ENCODE results near the gene SPPL2B. TPM values are rescaled to one million over a fixed set of nuclear protein-coding genes. Genes with fewer than 3 reads are reported as not detected.
A peak's percentile ranks its signal among the peaks of the same experiment; 100 is the strongest.

SPPL2B gene
- polyA plus RNA-seq, 2 donors, result 27.4 to 59.1 TPM

- H3K36me3 ChIP-seq (ENCODE audit: control insufficient read depth in 2 of 2, insufficient read depth in 2 of 2, low read length in 1 of 2), result no peaks in the 10 kb centered on the region
- peaks cover 0 to 9% of the 10 kb centered on the region in 2 donors for H3K27me3 ChIP-seq (ENCODE audit: control insufficient read depth in 1 of 2, insufficient read depth in 2 of 2, low read length in 2 of 2)
- no peak overlapping the region for H3K4me3 ChIP-seq (ENCODE audit: low read depth in 1 of 2, low read length in 2 of 2)
- H3K9me3 ChIP-seq (ENCODE audit: control insufficient read depth in 2 of 2, insufficient read depth in 1 of 2, low read depth in 1 of 2, low read length in 1 of 2), result no peaks in the 10 kb centered on the region
- H3K4me1 ChIP-seq (ENCODE audit: control insufficient read depth in 2 of 2, insufficient read depth in 2 of 2, low read length in 1 of 2), result peaks cover 0 to 15% of the 10 kb centered on the region in 2 donors
- WGBS, 2 donors, result 80 to 84% methylated on average over 16 to 17 of the region's 17 CpGs
- no peak overlapping the region for H3K27ac ChIP-seq (ENCODE audit: low read depth in 2 of 2, low read length in 1 of 2)
Measured at GRCh38 chr19:2288338-2288817, 40.1 kb upstream of the SPPL2B start.

GRCh38 chr19:2288818-2289713, 39.4 kb upstream of the SPPL2B start:
- Histone ChIP-seq H3K27me3 (ENCODE audit: control insufficient read depth in 1 of 2, insufficient read depth in 2 of 2, low read length in 2 of 2) (peaks cover 0 to 9% of the 10 kb centered on the region in 2 donors), H3K4me1 (ENCODE audit: control insufficient read depth in 2 of 2, insufficient read depth in 2 of 2, low read length in 1 of 2) (peaks cover under 1 to 15% of the 10 kb centered on the region in 2 donors), H3K9me3 (ENCODE audit: control insufficient read depth in 2 of 2, insufficient read depth in 1 of 2, low read depth in 1 of 2, low read length in 1 of 2) (no peaks in the 10 kb centered on the region), H3K4me3 (ENCODE audit: low read depth in 1 of 2, low read length in 2 of 2) (no peak overlapping the region), H3K36me3 (ENCODE audit: control insufficient read depth in 2 of 2, insufficient read depth in 2 of 2, low read length in 1 of 2) (no peaks in the 10 kb centered on the region), H3K27ac (ENCODE audit: low read depth in 2 of 2, low read length in 1 of 2) (peak overlapping the region in 1 of 2 donors; percentile 38)
- 50 to 52% methylated on average over 28 of the region's 28 CpGs for WGBS, 2 donors

- Histone ChIP-seq H3K27me3 (ENCODE audit: control insufficient read depth in 1 of 2, insufficient read depth in 2 of 2, low read length in 2 of 2) (peaks cover 0 to 9% of the 10 kb centered on the region in 2 donors), H3K36me3 (ENCODE audit: control insufficient read depth in 2 of 2, insufficient read depth in 2 of 2, low read length in 1 of 2) (no peaks in the 10 kb centered on the region), H3K27ac (ENCODE audit: low read depth in 2 of 2, low read length in 1 of 2) (peak overlapping the region in 1 of 2 donors; percentile 28), H3K4me3 (ENCODE audit: low read depth in 1 of 2, low read length in 2 of 2) (peak overlapping the region; percentile 2 to 44), H3K4me1 (ENCODE audit: control insufficient read depth in 2 of 2, insufficient read depth in 2 of 2, low read length in 1 of 2) (peaks cover 4 to 15% of the 10 kb centered on the region in 2 donors), H3K9me3 (ENCODE audit: control insufficient read depth in 2 of 2, insufficient read depth in 1 of 2, low read depth in 1 of 2, low read length in 1 of 2) (no peaks in the 10 kb centered on the region)
- WGBS, 2 donors, result 2% methylated on average over 63 to 74 of the region's 74 CpGs
Measured at GRCh38 chr19:2289714-2290435, 38.6 kb upstream of the SPPL2B start.

- Histone ChIP-seq H3K4me1 (ENCODE audit: control insufficient read depth in 2 of 2, insufficient read depth in 2 of 2, low read length in 1 of 2) (peaks cover 5 to 15% of the 10 kb centered on the region in 2 donors), H3K36me3 (ENCODE audit: control insufficient read depth in 2 of 2, insufficient read depth in 2 of 2, low read length in 1 of 2) (no peaks in the 10 kb centered on the region), H3K27me3 (ENCODE audit: control insufficient read depth in 1 of 2, insufficient read depth in 2 of 2, low read length in 2 of 2) (peaks cover 0 to 9% of the 10 kb centered on the region in 2 donors), H3K4me3 (ENCODE audit: low read depth in 1 of 2, low read length in 2 of 2) (peak overlapping the region; percentile 2 to 44), H3K27ac (ENCODE audit: low read depth in 2 of 2, low read length in 1 of 2) (peak overlapping the region in 1 of 2 donors; percentile 28), H3K9me3 (ENCODE audit: control insufficient read depth in 2 of 2, insufficient read depth in 1 of 2, low read depth in 1 of 2, low read length in 1 of 2) (no peaks in the 10 kb centered on the region)
- WGBS, 2 donors, result 2 to 3% methylated on average over 64 to 82 of the region's 82 CpGs
Measured at GRCh38 chr19:2290441-2291184, 37.9 kb upstream of the SPPL2B start.

- peaks cover 0 to 9% of the 10 kb centered on the region in 2 donors for H3K27me3 ChIP-seq (ENCODE audit: control insufficient read depth in 1 of 2, insufficient read depth in 2 of 2, low read length in 2 of 2)
- H3K9me3 ChIP-seq (ENCODE audit: control insufficient read depth in 2 of 2, insufficient read depth in 1 of 2, low read depth in 1 of 2, low read length in 1 of 2), result no peaks in the 10 kb centered on the region
- peak overlapping the region; percentile 2 to 44 for H3K4me3 ChIP-seq (ENCODE audit: low read depth in 1 of 2, low read length in 2 of 2)
- H3K36me3 ChIP-seq (ENCODE audit: control insufficient read depth in 2 of 2, insufficient read depth in 2 of 2, low read length in 1 of 2), result no peaks in the 10 kb centered on the region
- no peak overlapping the region for H3K27ac ChIP-seq (ENCODE audit: low read depth in 2 of 2, low read length in 1 of 2)
- peaks cover 5 to 15% of the 10 kb centered on the region in 2 donors for H3K4me1 ChIP-seq (ENCODE audit: control insufficient read depth in 2 of 2, insufficient read depth in 2 of 2, low read length in 1 of 2)
- whole genome bisulfite sequencing, 2 donors, result 15 to 17% methylated on average over 50 to 67 of the region's 67 CpGs
Measured at GRCh38 chr19:2291185-2291751, 37.2 kb upstream of the SPPL2B start.

GRCh38 chr19:2294687-2295335, 33.7 kb upstream of the SPPL2B start:
- Histone ChIP-seq H3K27me3 (ENCODE audit: control insufficient read depth in 1 of 2, insufficient read depth in 2 of 2, low read length in 2 of 2) (peaks cover 0 to 4% of the 10 kb centered on the region in 2 donors), H3K9me3 (ENCODE audit: control insufficient read depth in 2 of 2, insufficient read depth in 1 of 2, low read depth in 1 of 2, low read length in 1 of 2) (no peaks in the 10 kb centered on the region), H3K36me3 (ENCODE audit: control insufficient read depth in 2 of 2, insufficient read depth in 2 of 2, low read length in 1 of 2) (no peaks in the 10 kb centered on the region), H3K4me3 (ENCODE audit: low read depth in 1 of 2, low read length in 2 of 2) (no peak overlapping the region), H3K4me1 (ENCODE audit: control insufficient read depth in 2 of 2, insufficient read depth in 2 of 2, low read length in 1 of 2) (peaks cover 5 to 15% of the 10 kb centered on the region in 2 donors), H3K27ac (ENCODE audit: low read depth in 2 of 2, low read length in 1 of 2) (peak overlapping the region in 1 of 2 donors; percentile 2)
- 21 to 32% methylated on average over 26 of the region's 26 CpGs for WGBS, 2 donors

GRCh38 chr19:2296141-2296540, 32.3 kb upstream of the SPPL2B start:
- no peaks in the 10 kb centered on the region for H3K36me3 ChIP-seq (ENCODE audit: control insufficient read depth in 2 of 2, insufficient read depth in 2 of 2, low read length in 1 of 2)
- peaks cover 0 to 4% of the 10 kb centered on the region in 2 donors for H3K27me3 ChIP-seq (ENCODE audit: control insufficient read depth in 1 of 2, insufficient read depth in 2 of 2, low read length in 2 of 2)
- H3K4me1 ChIP-seq (ENCODE audit: control insufficient read depth in 2 of 2, insufficient read depth in 2 of 2, low read length in 1 of 2), result peaks cover 4 to 5% of the 10 kb centered on the region in 2 donors
- H3K4me3 ChIP-seq (ENCODE audit: low read depth in 1 of 2, low read length in 2 of 2), result no peak overlapping the region
- WGBS, 2 donors, result 79 to 80% methylated on average over 16 of the region's 16 CpGs
- H3K27ac ChIP-seq (ENCODE audit: low read depth in 2 of 2, low read length in 1 of 2), result no peak overlapping the region
- no peaks in the 10 kb centered on the region for H3K9me3 ChIP-seq (ENCODE audit: control insufficient read depth in 2 of 2, insufficient read depth in 1 of 2, low read depth in 1 of 2, low read length in 1 of 2)

- H3K27me3 ChIP-seq (ENCODE audit: control insufficient read depth in 1 of 2, insufficient read depth in 2 of 2, low read length in 2 of 2), result peaks cover 0 to 11% of the 10 kb centered on the region in 2 donors
- H3K4me1 ChIP-seq (ENCODE audit: control insufficient read depth in 2 of 2, insufficient read depth in 2 of 2, low read length in 1 of 2), result peaks cover 0 to 7% of the 10 kb centered on the region in 2 donors
- 75 to 80% methylated on average over 17 of the region's 17 CpGs for WGBS, 2 donors
- H3K4me3 ChIP-seq (ENCODE audit: low read depth in 1 of 2, low read length in 2 of 2), result no peak overlapping the region
- H3K9me3 ChIP-seq (ENCODE audit: control insufficient read depth in 2 of 2, insufficient read depth in 1 of 2, low read depth in 1 of 2, low read length in 1 of 2), result no peaks in the 10 kb centered on the region
- H3K27ac ChIP-seq (ENCODE audit: low read depth in 2 of 2, low read length in 1 of 2), result no peak overlapping the region
- no peaks in the 10 kb centered on the region for H3K36me3 ChIP-seq (ENCODE audit: control insufficient read depth in 2 of 2, insufficient read depth in 2 of 2, low read length in 1 of 2)
Measured at GRCh38 chr19:2300533-2300932, 28.0 kb upstream of the SPPL2B start.
